GM18868 (cell line): Measurements from ENCODE around the gene PDLIM4.

Source experiments
- ATAC-seq: cut with Tn5 transposase; IDR thresholded peaks from one replicate; pipeline ENCODE4 v1.9.1; 2021; ENCODE audit warnings: mild to moderate bottlenecking, moderate library complexity; ENCODE audit not compliant: unreplicated experiment

Gene PDLIM4

DNA sequence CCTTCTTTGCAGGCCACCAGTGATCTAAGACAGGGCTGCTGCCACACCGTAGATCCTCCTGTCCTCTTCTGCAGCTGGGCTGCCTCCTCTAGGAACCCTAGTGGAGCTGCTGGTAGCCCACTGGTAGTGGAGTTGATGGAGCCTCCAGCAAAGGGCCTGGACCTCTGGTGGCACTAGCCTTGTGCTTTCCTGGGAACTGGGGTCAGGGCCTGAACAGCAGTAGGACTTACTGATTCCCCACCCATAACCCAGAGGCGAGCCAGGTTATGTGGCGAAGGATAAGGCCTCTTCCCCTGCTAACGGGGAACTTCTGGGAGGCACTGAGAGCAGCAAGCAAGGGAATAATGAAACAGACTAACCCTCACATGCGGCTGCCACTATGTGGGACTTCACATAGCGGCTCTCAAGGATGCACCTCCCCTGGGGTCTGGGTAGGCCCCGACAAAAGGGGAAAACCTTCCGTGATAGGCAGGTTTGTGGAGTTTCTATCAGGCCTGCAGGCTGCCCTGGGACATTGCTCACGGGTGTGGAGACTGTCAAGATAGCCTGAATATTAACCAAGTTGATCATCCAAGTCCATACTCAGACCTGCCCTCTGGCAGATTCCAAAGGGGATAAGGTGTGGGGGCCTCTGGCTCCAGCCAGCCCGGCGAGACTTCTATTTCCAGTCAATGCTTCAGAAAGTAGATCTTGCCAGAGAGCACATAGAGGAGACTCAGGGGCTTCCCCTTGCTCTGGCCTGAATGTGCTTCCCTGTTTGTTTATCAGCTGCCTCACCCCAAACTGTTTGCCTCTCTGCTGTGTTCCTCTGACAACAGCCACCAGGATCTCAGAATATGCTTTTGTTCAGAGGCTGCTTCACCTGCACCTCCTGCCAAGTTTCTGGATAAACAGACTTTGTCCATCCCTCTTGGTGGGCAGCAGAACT, 44.1 kb downstream of the PDLIM4 start:
- no peak for ATAC-seq

DNA sequence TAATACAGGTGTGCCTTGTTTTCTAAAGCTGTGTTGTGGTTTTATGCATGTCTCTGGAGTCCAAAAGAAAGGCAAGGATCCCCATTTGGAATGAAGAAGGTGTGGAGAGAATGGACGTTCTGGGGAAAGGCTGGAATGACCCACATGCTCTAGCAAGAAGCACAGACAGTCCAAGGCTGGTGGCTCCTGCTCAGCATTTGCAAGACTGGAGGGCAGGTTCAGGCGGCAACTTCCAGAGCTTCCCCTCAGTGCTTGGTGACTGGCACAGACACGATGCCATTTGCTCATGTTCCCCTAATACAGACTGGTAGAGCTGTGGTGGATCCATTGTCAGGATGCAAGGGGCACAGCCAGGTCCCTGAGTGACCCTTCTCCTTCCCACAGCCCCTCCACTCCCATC, 44.9 kb downstream of the PDLIM4 start:
- ATAC-seq = no peak

DNA sequence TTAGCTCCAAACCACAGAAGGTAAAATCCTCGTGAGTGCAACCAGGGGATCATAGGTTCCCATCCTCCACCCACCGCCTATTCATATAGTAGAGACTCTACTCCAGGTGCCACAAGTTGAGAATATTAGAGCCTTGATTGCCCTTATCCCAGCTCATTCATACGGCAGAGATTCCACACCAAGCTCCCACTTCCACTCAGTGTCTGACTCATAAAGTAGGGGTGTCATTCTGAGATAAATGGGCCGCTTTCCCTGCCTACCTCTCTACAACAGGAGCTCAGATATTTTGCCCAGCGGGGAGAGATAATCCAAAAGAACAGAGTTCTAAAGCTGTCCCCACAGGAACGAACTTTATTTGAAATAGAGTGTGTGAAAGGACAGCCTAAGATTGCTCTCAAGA, 46.1 kb downstream of the PDLIM4 start:
- no peak for ATAC-seq

DNA sequence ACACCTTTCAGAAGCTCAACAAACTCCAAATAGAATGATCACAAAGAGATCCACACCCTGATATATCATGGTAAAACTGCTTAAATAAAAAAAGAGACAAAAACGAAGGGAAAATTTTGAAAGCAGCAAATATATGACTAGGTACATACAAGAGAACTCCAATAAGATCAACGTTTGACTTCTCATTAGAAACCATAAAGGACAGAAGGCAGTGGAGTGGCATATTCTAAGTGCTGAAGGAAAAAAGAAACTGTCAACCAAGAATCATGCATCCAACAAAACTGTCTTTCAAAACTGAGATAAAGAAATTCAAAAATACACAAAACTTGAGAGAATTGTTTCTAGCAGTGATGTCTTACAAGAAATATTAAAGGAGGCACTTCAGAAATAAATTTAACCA, 47.9 kb downstream of the PDLIM4 start:
- no peak for ATAC-seq

GRCh38 chr5:132308701-132309100, 51.2 kb downstream of the PDLIM4 start:
- ATAC-seq = no peak

DNA sequence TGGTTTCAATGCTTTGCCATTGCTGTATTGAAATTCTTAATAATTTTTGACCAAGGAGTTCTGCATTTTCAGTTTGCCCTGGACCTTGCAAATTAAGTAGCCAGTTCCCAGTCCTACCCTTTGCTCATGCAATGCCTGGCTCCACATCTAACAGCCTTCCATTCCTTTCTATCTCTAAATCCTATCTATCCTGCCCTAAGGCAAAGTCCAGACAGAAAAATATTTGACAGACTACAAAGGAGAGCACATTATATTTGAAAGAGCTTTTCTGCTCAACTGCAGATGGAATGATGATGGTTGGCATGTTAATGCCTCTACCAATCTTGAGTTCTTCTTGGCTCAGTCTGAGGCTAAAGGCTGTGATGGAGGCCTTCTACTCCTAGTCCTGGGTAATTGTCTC, 52.2 kb downstream of the PDLIM4 start:
- ATAC-seq = no peak

DNA sequence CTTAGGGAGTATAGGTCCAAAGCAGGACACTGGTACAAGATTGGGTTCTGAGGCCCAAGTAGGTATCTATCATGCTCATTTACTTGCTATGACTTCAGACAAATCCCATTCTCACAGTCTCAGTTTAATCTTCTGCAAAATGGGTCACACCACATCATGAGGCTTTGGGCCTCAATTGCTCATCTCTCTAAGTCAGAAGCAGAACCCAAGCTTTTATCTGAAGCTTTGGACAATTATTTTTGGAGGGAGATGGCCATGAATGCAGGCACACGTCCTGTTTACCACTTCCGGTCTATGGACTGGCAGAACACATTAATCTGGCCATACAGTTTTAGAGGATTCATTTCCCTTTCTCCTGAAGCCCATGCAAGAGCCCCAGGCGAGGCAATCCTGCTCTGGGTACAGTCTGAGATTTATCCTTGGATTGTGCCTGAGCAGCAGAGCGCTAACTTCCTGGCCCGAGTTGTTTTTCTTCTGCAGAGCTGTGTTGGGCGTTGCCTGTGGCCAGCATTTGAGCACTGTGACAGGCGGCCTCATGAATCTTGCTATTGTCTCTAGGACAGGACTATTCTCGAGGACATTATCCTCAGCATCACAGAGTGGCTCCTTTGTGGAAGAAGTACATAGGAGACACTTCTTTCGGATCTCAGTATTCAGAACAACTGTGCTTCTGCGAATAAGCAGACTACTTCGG, 52.8 kb downstream of the PDLIM4 start:
- no peak for ATAC-seq

DNA sequence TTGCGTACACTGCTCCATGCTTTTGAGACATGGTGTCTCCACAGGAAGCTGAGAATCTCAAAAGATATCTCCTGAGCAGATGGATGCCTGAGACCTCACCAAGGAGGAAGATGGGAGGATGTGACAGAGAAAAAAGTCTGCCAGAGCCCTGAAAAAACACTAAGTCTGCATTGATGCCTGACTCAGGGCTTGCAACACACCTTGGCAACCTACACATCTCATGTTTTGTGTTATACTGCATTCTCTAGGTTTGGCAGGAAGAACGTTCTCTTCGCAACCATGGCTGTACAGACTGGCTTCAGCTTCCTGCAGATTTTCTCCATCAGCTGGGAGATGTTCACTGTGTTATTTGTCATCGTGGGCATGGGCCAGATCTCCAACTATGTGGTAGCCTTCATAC, 55.9 kb downstream of the PDLIM4 start:
- ATAC-seq = no peak

DNA sequence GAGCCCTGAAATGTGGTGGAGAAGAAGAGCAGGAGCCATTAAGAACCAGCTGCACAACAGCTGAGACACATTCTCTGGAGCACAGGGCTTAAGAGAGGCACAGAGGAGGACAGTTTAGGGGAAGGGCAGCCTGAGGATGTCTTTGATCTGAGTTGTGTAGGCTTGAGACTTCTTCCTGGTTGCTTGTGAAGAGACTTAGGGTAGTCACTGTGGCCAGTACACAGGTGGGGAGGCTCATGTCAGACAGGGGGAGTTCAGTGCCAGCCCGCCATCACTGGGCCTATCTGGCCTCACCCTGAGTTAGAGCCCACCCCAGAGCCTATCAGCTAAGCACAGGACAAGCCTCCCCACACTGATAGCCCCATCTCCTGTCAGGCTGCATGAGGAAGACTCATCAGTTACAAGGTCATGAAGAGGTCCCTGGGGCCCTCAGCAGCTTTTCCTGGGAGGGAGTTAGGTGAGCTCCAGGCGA, 56.5 kb downstream of the PDLIM4 start:
- no peak for ATAC-seq

- no peak for ATAC-seq
These were observed 58.1 kb downstream of the PDLIM4 start for GRCh38 chr5:132315529-132316067.

- ATAC-seq = no peak
These were observed 62.5 kb downstream of the PDLIM4 start for GRCh38 chr5:132319975-132320374.

DNA sequence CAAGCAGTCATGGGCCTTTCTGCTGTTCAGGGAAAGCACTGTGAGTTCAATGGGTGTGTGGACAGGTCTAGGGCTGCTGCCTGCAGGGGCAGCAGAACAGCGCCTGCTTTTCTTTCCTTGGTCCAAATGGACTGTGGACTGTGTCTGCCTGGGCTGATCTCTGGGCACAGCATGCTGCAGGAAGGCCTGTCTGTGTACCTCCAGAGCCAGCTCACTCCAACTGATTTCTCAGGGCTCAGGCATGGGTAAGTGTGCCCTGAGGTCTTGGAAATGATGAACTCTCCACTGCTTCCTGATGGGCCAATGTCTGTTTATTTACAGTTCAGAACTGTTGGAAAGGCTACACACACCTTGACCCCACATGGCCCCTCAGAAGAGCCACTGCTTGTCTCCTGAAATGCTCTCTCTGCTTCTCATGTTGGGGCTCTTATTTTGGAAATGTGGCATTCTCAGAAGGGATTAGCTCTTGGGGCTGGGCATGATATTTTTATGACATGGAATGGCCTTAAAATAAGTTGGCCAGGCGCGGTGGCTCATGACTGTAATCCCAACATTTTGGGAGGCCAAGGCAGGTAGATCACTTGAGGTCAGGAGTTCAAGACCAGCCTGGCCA, 63.7 kb downstream of the PDLIM4 start:
- ATAC-seq = no peak

DNA sequence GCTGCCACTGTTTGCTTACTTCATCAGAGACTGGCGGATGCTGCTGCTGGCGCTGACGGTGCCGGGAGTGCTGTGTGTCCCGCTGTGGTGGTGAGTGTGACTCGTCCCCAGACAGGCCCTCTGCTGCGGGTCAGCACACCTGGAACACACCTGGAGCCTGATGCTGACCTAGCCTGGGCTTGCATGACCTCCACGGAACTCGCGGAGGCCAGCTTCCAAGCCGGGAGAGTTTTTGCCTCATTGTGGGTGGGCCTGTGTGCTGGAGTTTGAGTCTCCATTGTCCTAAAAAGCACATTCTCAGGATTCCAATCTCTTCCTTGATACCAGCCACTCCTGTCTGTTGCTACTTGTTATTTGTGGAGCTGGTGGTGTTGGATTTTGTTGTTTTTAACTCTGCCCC, 64.8 kb downstream of the PDLIM4 start:
- no peak for ATAC-seq
